HEK293 (cell line): Measurements from ENCODE around the gene CALML4.

Experiments used
- ATF2 ChIP-seq: fragments of 450-650 bp; formaldehyde crosslinking; IDR thresholded peaks from 2 replicates; pipeline ENCODE4 v1.5.1; 2016; ENCODE audit warnings: missing biosample characterization, missing genetic modification characterization, low read depth
- OSR2 ChIP-seq: fragments of 450-650 bp; formaldehyde crosslinking; IDR thresholded peaks from 2 replicates; pipeline ENCODE4 v1.5.1; 2016; ENCODE audit warnings: missing biosample characterization, missing genetic modification characterization
- TCF7L2 ChIP-seq: IDR thresholded peaks from 2 replicates; pipeline ENCODE4 v1.6.1; 2011; ENCODE audit warnings: low read depth, mild to moderate bottlenecking, inconsistent platforms, low read length, moderate library complexity, borderline replicate concordance
- YY1 ChIP-seq: fragments of 450-650 bp; formaldehyde crosslinking; IDR thresholded peaks from 2 replicates; pipeline ENCODE4 v1.5.1; 2018; ENCODE audit warnings: missing biosample characterization, missing genetic modification characterization
- ZBTB7A ChIP-seq: fragments of 450-650 bp; formaldehyde crosslinking; IDR thresholded peaks from 2 replicates; pipeline ENCODE4 v1.5.1; 2016; ENCODE audit warnings: low read depth, missing biosample characterization, missing genetic modification characterization
- ZNF274 ChIP-seq, 2 experiments: fragments of 200-500 bp in 1 of 2; fragments of 450-650 bp in 1 of 2; sonication (Bioruptor generic) in 1 of 2; formaldehyde crosslinking in 1 of 2; IDR thresholded peaks; 2 replicates each; pipeline versions ENCODE4 v1.5.1 to v1.6.1; 2014 to 2016; ENCODE audit warnings: borderline replicate concordance in 1 of 2, inconsistent platforms in 1 of 2, low read length in 1 of 2, missing biosample characterization in 1 of 2, missing genetic modification characterization in 1 of 2
- ZNF529 ChIP-seq: fragments of 450-650 bp; formaldehyde crosslinking; IDR thresholded peaks from 2 replicates; pipeline ENCODE4 v1.5.1; 2017; ENCODE audit warnings: missing genetic modification characterization, missing biosample characterization; ENCODE audit not compliant: insufficient replicate concordance
- ZNF624 ChIP-seq: fragments of 450-650 bp; formaldehyde crosslinking; IDR thresholded peaks from 2 replicates; pipeline ENCODE4 v1.5.1; 2017; ENCODE audit warnings: missing biosample characterization, missing genetic modification characterization
- ZNF645 ChIP-seq: fragments of 450-650 bp; formaldehyde crosslinking; IDR thresholded peaks from 2 replicates; pipeline ENCODE4; 2016; ENCODE audit warnings: missing biosample characterization, missing genetic modification characterization
- ZNF768 ChIP-seq: fragments of 450-650 bp; formaldehyde crosslinking; IDR thresholded peaks from 2 replicates; pipeline ENCODE4 v1.5.1; 2018; ENCODE audit warnings: missing biosample characterization, mild to moderate bottlenecking, missing genetic modification characterization
- ZNF830 ChIP-seq: fragments of 450-650 bp; IDR thresholded peaks from 2 replicates; pipeline ENCODE4 v1.5.0; 2018; ENCODE audit warnings: missing biosample characterization, missing genetic modification characterization, low read depth, mild to moderate bottlenecking, moderate library complexity
- TF ChIP-seq, protein P1 (sequence below): fragments of 450-650 bp; formaldehyde crosslinking; IDR thresholded peaks from 2 replicates; pipeline ENCODE4 v1.5.1; 2016; ENCODE audit warnings: missing biosample characterization, missing genetic modification characterization
- TF ChIP-seq, protein P2 (sequence below): fragments of 450-650 bp; formaldehyde crosslinking; IDR thresholded peaks from 2 replicates; pipeline ENCODE4 v1.5.1; 2016; ENCODE audit warnings: missing biosample characterization, missing genetic modification characterization
- TF ChIP-seq, protein P3 (sequence below): fragments of 450-650 bp; formaldehyde crosslinking; IDR thresholded peaks from 2 replicates; pipeline ENCODE4 v1.5.1; 2016; ENCODE audit warnings: missing biosample characterization, missing genetic modification characterization, low read depth

- TF ChIP-seq, protein P1, sequence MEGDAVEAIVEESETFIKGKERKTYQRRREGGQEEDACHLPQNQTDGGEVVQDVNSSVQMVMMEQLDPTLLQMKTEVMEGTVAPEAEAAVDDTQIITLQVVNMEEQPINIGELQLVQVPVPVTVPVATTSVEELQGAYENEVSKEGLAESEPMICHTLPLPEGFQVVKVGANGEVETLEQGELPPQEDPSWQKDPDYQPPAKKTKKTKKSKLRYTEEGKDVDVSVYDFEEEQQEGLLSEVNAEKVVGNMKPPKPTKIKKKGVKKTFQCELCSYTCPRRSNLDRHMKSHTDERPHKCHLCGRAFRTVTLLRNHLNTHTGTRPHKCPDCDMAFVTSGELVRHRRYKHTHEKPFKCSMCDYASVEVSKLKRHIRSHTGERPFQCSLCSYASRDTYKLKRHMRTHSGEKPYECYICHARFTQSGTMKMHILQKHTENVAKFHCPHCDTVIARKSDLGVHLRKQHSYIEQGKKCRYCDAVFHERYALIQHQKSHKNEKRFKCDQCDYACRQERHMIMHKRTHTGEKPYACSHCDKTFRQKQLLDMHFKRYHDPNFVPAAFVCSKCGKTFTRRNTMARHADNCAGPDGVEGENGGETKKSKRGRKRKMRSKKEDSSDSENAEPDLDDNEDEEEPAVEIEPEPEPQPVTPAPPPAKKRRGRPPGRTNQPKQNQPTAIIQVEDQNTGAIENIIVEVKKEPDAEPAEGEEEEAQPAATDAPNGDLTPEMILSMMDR (tag by site-specific recombination): no peak
- TF ChIP-seq, protein P2, sequence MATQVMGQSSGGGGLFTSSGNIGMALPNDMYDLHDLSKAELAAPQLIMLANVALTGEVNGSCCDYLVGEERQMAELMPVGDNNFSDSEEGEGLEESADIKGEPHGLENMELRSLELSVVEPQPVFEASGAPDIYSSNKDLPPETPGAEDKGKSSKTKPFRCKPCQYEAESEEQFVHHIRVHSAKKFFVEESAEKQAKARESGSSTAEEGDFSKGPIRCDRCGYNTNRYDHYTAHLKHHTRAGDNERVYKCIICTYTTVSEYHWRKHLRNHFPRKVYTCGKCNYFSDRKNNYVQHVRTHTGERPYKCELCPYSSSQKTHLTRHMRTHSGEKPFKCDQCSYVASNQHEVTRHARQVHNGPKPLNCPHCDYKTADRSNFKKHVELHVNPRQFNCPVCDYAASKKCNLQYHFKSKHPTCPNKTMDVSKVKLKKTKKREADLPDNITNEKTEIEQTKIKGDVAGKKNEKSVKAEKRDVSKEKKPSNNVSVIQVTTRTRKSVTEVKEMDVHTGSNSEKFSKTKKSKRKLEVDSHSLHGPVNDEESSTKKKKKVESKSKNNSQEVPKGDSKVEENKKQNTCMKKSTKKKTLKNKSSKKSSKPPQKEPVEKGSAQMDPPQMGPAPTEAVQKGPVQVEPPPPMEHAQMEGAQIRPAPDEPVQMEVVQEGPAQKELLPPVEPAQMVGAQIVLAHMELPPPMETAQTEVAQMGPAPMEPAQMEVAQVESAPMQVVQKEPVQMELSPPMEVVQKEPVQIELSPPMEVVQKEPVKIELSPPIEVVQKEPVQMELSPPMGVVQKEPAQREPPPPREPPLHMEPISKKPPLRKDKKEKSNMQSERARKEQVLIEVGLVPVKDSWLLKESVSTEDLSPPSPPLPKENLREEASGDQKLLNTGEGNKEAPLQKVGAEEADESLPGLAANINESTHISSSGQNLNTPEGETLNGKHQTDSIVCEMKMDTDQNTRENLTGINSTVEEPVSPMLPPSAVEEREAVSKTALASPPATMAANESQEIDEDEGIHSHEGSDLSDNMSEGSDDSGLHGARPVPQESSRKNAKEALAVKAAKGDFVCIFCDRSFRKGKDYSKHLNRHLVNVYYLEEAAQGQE (tag by site-specific recombination): no peak
- no peak for TF ChIP-seq YY1 (tag by site-specific recombination)
- no peak for TF ChIP-seq ATF2 (tag by site-specific recombination)
- no peak for TF ChIP-seq ZBTB7A (tag by site-specific recombination)
- no peak for TF ChIP-seq ZNF529 (tag by site-specific recombination)
- no peak for TF ChIP-seq ZNF624 (tag by site-specific recombination)
- no peak for TF ChIP-seq TCF7L2
- no peak for TF ChIP-seq ZNF645 (tag by site-specific recombination)
- TF ChIP-seq ZNF274 (IDR thresholded peaks at IDR 0.05; ENCODE audit: low read length): no peak
- no peak for TF ChIP-seq ZNF274 (tag by site-specific recombination; IDR thresholded peaks at IDR 0.05; ENCODE audit: borderline replicate concordance)
- TF ChIP-seq, protein P3, sequence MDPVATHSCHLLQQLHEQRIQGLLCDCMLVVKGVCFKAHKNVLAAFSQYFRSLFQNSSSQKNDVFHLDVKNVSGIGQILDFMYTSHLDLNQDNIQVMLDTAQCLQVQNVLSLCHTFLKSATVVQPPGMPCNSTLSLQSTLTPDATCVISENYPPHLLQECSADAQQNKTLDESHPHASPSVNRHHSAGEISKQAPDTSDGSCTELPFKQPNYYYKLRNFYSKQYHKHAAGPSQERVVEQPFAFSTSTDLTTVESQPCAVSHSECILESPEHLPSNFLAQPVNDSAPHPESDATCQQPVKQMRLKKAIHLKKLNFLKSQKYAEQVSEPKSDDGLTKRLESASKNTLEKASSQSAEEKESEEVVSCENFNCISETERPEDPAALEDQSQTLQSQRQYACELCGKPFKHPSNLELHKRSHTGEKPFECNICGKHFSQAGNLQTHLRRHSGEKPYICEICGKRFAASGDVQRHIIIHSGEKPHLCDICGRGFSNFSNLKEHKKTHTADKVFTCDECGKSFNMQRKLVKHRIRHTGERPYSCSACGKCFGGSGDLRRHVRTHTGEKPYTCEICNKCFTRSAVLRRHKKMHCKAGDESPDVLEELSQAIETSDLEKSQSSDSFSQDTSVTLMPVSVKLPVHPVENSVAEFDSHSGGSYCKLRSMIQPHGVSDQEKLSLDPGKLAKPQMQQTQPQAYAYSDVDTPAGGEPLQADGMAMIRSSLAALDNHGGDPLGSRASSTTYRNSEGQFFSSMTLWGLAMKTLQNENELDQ (tag by site-specific recombination): no peak
- TF ChIP-seq ZNF830 (tag by site-specific recombination): no peak
- TF ChIP-seq ZNF768 (tag by site-specific recombination): no peak
- TF ChIP-seq OSR2 (tag by site-specific recombination): no peak
Measured at GRCh38 chr15:68204361-68204760, 771 bp downstream of the CALML4 start.
